Endothelial cell of umbilical vein (primary cell): ENCODE measurements around the gene PKD1L1. TPM values are rescaled to one million over a fixed set of nuclear protein-coding genes. Genes with fewer than 3 reads are reported as not detected.
"Not testable (repeated sequence)": the region's sequence is repeated elsewhere in the genome, so short reads cannot be mapped to it uniquely, and the experiment has no call there.

Source experiments
- BruUV-seq: library from RNA; stranded (reverse); fragments of 400-500 nt; replicated peaks from 2 replicates; lab custom pipeline; 2021; lab: Mats Ljungman, UMichigan
- CTCF ChIA-PET: fragments of 300-600, 350-600 bp; sonication (Branson Sonifier 250); formaldehyde crosslinking; loops from one replicate; lab custom pipeline; 2021; ENCODE audit warnings: antibody characterized with exemption, inconsistent platforms; lab: Charles Lee
- POLR2A ChIA-PET: fragments of 300-600, 350-600 bp; sonication (Branson Sonifier 250); formaldehyde crosslinking; loops from one replicate; lab custom pipeline; 2021; ENCODE audit warnings: antibody characterized with exemption, inconsistent platforms; lab: Charles Lee
- DNase-seq: peaks from one replicate; pipeline ENCODE4 v3.0.0-alpha.2; 2011; ENCODE audit warnings: low read depth, low spot score
- FAIRE-seq: peaks from 2 replicates; lab custom pipeline; 2011; peaks lifted over from hg19 to GRCh38; lab: Jason Lieb, UNC
- H2AFZ ChIP-seq: 2 replicates; pipeline ENCODE4 v1.6.0; 2012; ENCODE audit warnings: low read depth, low read length, control low read depth, inconsistent platforms
- H3K27ac ChIP-seq: 2 replicates; pipeline ENCODE4 v1.5.1; 2011; ENCODE audit warnings: low read depth, mild to moderate bottlenecking, control low read depth, low read length, moderate library complexity; ENCODE audit not compliant: insufficient read depth
- H3K27me3 ChIP-seq, 2 experiments: 2 replicates each; pipeline versions ENCODE4 v1.6.0 to v1.6.1; 2011; ENCODE audit warnings: low read length in 2 of 2, mixed read lengths in 1 of 2; ENCODE audit not compliant: control insufficient read depth in 2 of 2, insufficient read depth in 2 of 2
- H3K36me3 ChIP-seq, 2 experiments: 2 replicates in 1 of 2; 3 replicates in 1 of 2; pipeline ENCODE4 v1.5.1; 2011; ENCODE audit warnings: low read length in 2 of 2, mild to moderate bottlenecking in 1 of 2, moderate library complexity in 1 of 2; ENCODE audit not compliant: control insufficient read depth in 2 of 2, insufficient read depth in 2 of 2; ENCODE audit errors: extremely low read depth in 1 of 2
- H3K4me1 ChIP-seq: 3 replicates; pipeline ENCODE4 v1.5.1; 2011; ENCODE audit warnings: mild to moderate bottlenecking, low read length; ENCODE audit not compliant: control insufficient read depth, insufficient read depth; ENCODE audit errors: extremely low read depth
- H3K4me2 ChIP-seq: 2 replicates; pipeline ENCODE4 v1.6.1; 2011; ENCODE audit warnings: low read length, control low read depth, mixed read lengths; ENCODE audit not compliant: insufficient read depth
- H3K4me3 ChIP-seq, 3 experiments: fragments of 200-600 bp in 1 of 3; sonication (generic), shearing (Covaris generic) in 1 of 3; replicated peaks in 1 of 3; 2 replicates each; pipeline ENCODE4 v1.5.1; 2011 to 2016; ENCODE audit warnings: control low read depth in 3 of 3, low read length in 3 of 3, mild to moderate bottlenecking in 2 of 3, inconsistent platforms in 1 of 3, low read depth in 1 of 3, moderate library complexity in 1 of 3; ENCODE audit not compliant: insufficient read depth in 1 of 3
- H3K79me2 ChIP-seq: 2 replicates; pipeline ENCODE4 v1.6.0; 2012; ENCODE audit warnings: low read length, inconsistent platforms; ENCODE audit not compliant: control insufficient read depth, insufficient read depth
- H3K9ac ChIP-seq: replicated peaks from 2 replicates; pipeline ENCODE3; 2011; ENCODE audit warnings: low read length, control low read depth; ENCODE audit not compliant: insufficient read depth; ENCODE audit errors: extremely low read depth
- H3K9me1 ChIP-seq: replicated peaks from 3 replicates; pipeline ENCODE4 v1.6.0; 2011; ENCODE audit warnings: mild to moderate bottlenecking, low read length; ENCODE audit not compliant: control insufficient read depth, insufficient read depth; ENCODE audit errors: extremely low read depth
- H3K9me3 ChIP-seq: replicated peaks from 2 replicates; pipeline ENCODE4 v1.5.1; 2012; ENCODE audit warnings: low read length, inconsistent platforms; ENCODE audit not compliant: control insufficient read depth, insufficient read depth
- H4K20me1 ChIP-seq: replicated peaks from 2 replicates; pipeline ENCODE3; 2011; ENCODE audit warnings: mild to moderate bottlenecking, low read length; ENCODE audit not compliant: control insufficient read depth, insufficient read depth; ENCODE audit errors: extremely low read depth
- CTCF ChIP-seq, 2 donors: IDR thresholded peaks; 1 replicate in 1 of 2; 2 replicates in 1 of 2; pipeline ENCODE4 v1.5.1; 2011; ENCODE audit warnings: low read length in 2 of 2, mild to moderate bottlenecking in 2 of 2, moderate library complexity in 2 of 2, control low read depth in 1 of 2, inconsistent platforms in 1 of 2, low read depth in 1 of 2; ENCODE audit not compliant: insufficient read depth in 1 of 2; ENCODE audit errors: extremely low read depth in 1 of 2
- EZH2 ChIP-seq: IDR thresholded peaks from 2 replicates; pipeline ENCODE4 v1.6.1; 2012; ENCODE audit warnings: borderline replicate concordance, low read depth, mild to moderate bottlenecking, moderate library complexity, low read length, inconsistent platforms; ENCODE audit not compliant: severe bottlenecking
- FOS ChIP-seq: IDR thresholded peaks from 2 replicates; pipeline ENCODE4 v1.6.1; 2011; ENCODE audit warnings: mild to moderate bottlenecking, low read length, moderate library complexity, borderline replicate concordance; ENCODE audit not compliant: insufficient read depth
- GATA2 ChIP-seq: IDR thresholded peaks from 2 replicates; pipeline ENCODE4 v1.7.0; 2011; ENCODE audit warnings: low read depth, mild to moderate bottlenecking, moderate library complexity, mixed read lengths, low read length; ENCODE audit not compliant: insufficient read length, insufficient read depth
- JUN ChIP-seq: IDR thresholded peaks from 2 replicates; pipeline ENCODE4 v1.6.1; 2011; ENCODE audit warnings: borderline replicate concordance, low read depth; ENCODE audit not compliant: insufficient read length, insufficient read depth
- MAX ChIP-seq: IDR thresholded peaks from 2 replicates; pipeline ENCODE4 v1.6.1; 2011; ENCODE audit not compliant: insufficient read depth, insufficient read length
- MYC ChIP-seq: IDR thresholded peaks from one replicate; pipeline ENCODE4 v1.6.1; 2011; ENCODE audit warnings: mild to moderate bottlenecking, low read depth, low read length
- POLR2A ChIP-seq: IDR thresholded peaks from 2 replicates; pipeline ENCODE4 v1.6.1; 2012; ENCODE audit warnings: low read depth, mild to moderate bottlenecking, control low read depth, low read length
- POLR2AphosphoS5 ChIP-seq: IDR thresholded peaks from 2 replicates; pipeline ENCODE4 v1.6.1; 2012; ENCODE audit warnings: low read depth, mild to moderate bottlenecking, control low read depth, low read length, moderate library complexity; ENCODE audit not compliant: insufficient read depth
- dilution Hi-C: fragments of 300-500 bp; cut with MboI; formaldehyde crosslinking; loops from one replicate; pipeline ENCODE4 v1.15.0; 2019; ENCODE audit warnings: low sequenced_read_pairs; ENCODE audit not compliant: extremely low pct_ligation_motif_present
- intact Hi-C: fragments of 100-400 bp; cut with micrococcal nuclease; formaldehyde crosslinking; loops from one replicate; pipeline ENCODE4 v1.10.0; 2022
- polyA plus RNA-seq, 4 experiments: library from polyadenylated mRNA; depleted of rRNA in 3 of 4; stranded (reverse) in 3 of 4; unstranded in 1 of 4; fragments of >200 nt; gene quantifications; 2 replicates each; pipeline versions ENCODE4 v1.2.1 to v1.2.3, GENCODE V29; 2011 to 2012; ENCODE audit warnings: missing spikeins in 1 of 4
- total RNA-seq: library from RNA; stranded (reverse); gene quantifications from 2 replicates; pipeline ENCODE4 v1.2.3, GENCODE V29; 2021

PKD1L1 gene
- total and polyA plus RNA-seq, 2 donors (not counting 3 experiments of a cell fraction or from before 2014, with no cell fraction given) = 4.1 to 5.9 TPM

GRCh38 chr7:47916514-47916913, 31.8 kb downstream of the PKD1L1 start:
- H3K27me3 ChIP-seq, dilution Hi-C loops, DNase-seq, H3K79me2 ChIP-seq, H3K36me3 ChIP-seq, H3K4me1 ChIP-seq, H3K4me2 ChIP-seq, H4K20me1 ChIP-seq, H3K9me1 ChIP-seq, FAIRE-seq, H3K4me3 ChIP-seq, H3K9me3 ChIP-seq, BruUV-seq, H2AFZ ChIP-seq, H3K9ac ChIP-seq, intact Hi-C loops, POLR2A ChIA-PET, H3K27ac ChIP-seq: not testable (repeated sequence)
- TF ChIP-seq GATA2 = peak; percentile 74
- CTCF ChIA-PET = interaction anchor here (1.5 to 2.4 kb wide), 2 partner anchors 14 to 29 kb away, joined by 3 to 8 read pairs; no protein-coding TSS in a partner anchor

GRCh38 chr7:47915616-47915976, 32.7 kb downstream of the PKD1L1 start:
- CTCF ChIA-PET = interaction anchor here (1.6 to 2.4 kb wide), 2 partner anchors 13 to 30 kb away, joined by 4 to 8 read pairs; no protein-coding TSS in a partner anchor
- dilution Hi-C loops = no loop called here
- BruUV-seq = no TSS peak
- Histone ChIP-seq H4K20me1 (no peaks in the 10 kb centered on the region), H3K4me2 (no peak overlapping the region), H3K4me3 (no peak overlapping the region), H3K4me1 (no peaks in the 10 kb centered on the region), H3K27me3 (no peaks in the 10 kb centered on the region), H3K9ac (no peak overlapping the region), H3K27ac (no peak overlapping the region), H3K79me2 (no peaks in the 10 kb centered on the region), H2AFZ (no peak overlapping the region), H3K9me1 (no peaks in the 10 kb centered on the region), H3K9me3 (no peaks in the 10 kb centered on the region), H3K36me3 (no peaks in the 10 kb centered on the region)
- DNase-seq = no peak
- no peak for FAIRE-seq
- TF ChIP-seq EZH2 = no peak
- no peak for TF ChIP-seq FOS
- no peak for TF ChIP-seq CTCF (IDR thresholded peaks at IDR 0.05; ENCODE audit: extremely low read depth in 1 of 2, insufficient read depth in 1 of 2, low read depth in 1 of 2, low read length in 2 of 2)
- TF ChIP-seq MAX = no peak
- no peak for TF ChIP-seq POLR2A
- no peak for TF ChIP-seq MYC
- no peak for TF ChIP-seq GATA2
- TF ChIP-seq JUN = no peak
- no peak for TF ChIP-seq POLR2AphosphoS5
- POLR2A ChIA-PET = no interaction called here
- intact Hi-C loops = no loop called here
